HG03469 (cell line): ENCODE data around the gene MGMT.

ENCODE experiments used
- ATAC-seq: cut with Tn5 transposase; IDR thresholded peaks from one replicate; pipeline ENCODE4 v1.9.1; 2021; ENCODE audit warnings: mild to moderate bottlenecking, moderate library complexity, moderate number of reproducible peaks; ENCODE audit not compliant: unreplicated experiment

The MGMT gene

GRCh38 chr10:129815898-129816655 lies 349.0 kb downstream of the MGMT start:
- no peak for ATAC-seq

- no peak for ATAC-seq
These were observed 349.6 kb downstream of the MGMT start for GRCh38 chr10:129816656-129817045.
